Nucleus accumbens (tissue), 56 donors: ENCODE measurements around the gene GPRC5B.
A peak's percentile ranks its signal among the peaks of the same experiment; 100 is the strongest.

ENCODE experiments used
- DNase-seq, 56 donors: peaks; one replicate each; lab custom pipeline; 2025; lab: John Stamatoyannopoulos, UW

Gene GPRC5B

GRCh38 chr16:19829844-19830692 is 54.6 kb downstream of the GPRC5B start:
- DNase-seq = no peak

GRCh38 chr16:19824216-19824615 is 60.4 kb downstream of the GPRC5B start:
- no peak for DNase-seq

- DNase-seq = no peak
Measured at GRCh38 chr16:19823322-19823721, 61.3 kb downstream of the GPRC5B start.

GRCh38 chr16:19822533-19822932 is 62.1 kb downstream of the GPRC5B start:
- DNase-seq = no peak

- DNase-seq = no peak
Measured at GRCh38 chr16:19817875-19818274, 66.8 kb downstream of the GPRC5B start.

- DNase-seq = no peak
Measured at GRCh38 chr16:19817122-19817521, 67.5 kb downstream of the GPRC5B start.

GRCh38 chr16:19815418-19815817 is 69.2 kb downstream of the GPRC5B start:
- no peak for DNase-seq

- DNase-seq = no peak
Measured at GRCh38 chr16:19812986-19813385, 71.7 kb downstream of the GPRC5B start.

- no peak for DNase-seq
Measured at GRCh38 chr16:19810817-19811731, 73.6 kb downstream of the GPRC5B start.

- DNase-seq = no peak
Measured at GRCh38 chr16:19809693-19810092, 75.0 kb downstream of the GPRC5B start.

GRCh38 chr16:19809121-19809635 is 75.5 kb downstream of the GPRC5B start:
- no peak for DNase-seq

GRCh38 chr16:19808061-19808641 is 76.5 kb downstream of the GPRC5B start:
- DNase-seq = peak in 15 of 56 donors; percentile 4 to 47 (median 30)
